Nephron progenitor cell (in vitro differentiated cells): Measurements from ENCODE around the gene FAM171A2.

Experiments used
- DNase-seq: peaks from one replicate; pipeline ENCODE4 v3.0.0; 2021
- H3K27ac Mint-ChIP-seq: 2 replicates; pipeline ENCODE4 v1.8.0; 2021; ENCODE audit warnings: mild to moderate bottlenecking, moderate library complexity, mixed read lengths
- H3K27me3 Mint-ChIP-seq: 2 replicates; pipeline ENCODE4 v1.8.0; 2021; ENCODE audit warnings: mild to moderate bottlenecking, low read depth, mixed read lengths; ENCODE audit not compliant: poor library complexity
- H3K36me3 Mint-ChIP-seq: 2 replicates; pipeline ENCODE4 v1.8.0; 2021; ENCODE audit warnings: low read depth, mixed read lengths
- H3K4me1 Mint-ChIP-seq: 2 replicates; pipeline ENCODE4 v1.8.0; 2021; ENCODE audit warnings: mixed read lengths
- H3K4me3 Mint-ChIP-seq: 2 replicates; pipeline ENCODE4 v1.8.0; 2021; ENCODE audit warnings: mild to moderate bottlenecking, moderate library complexity, mixed read lengths
- H3K9me3 Mint-ChIP-seq: 2 replicates; pipeline ENCODE4 v1.8.0; 2021; ENCODE audit warnings: mild to moderate bottlenecking, moderate library complexity, mixed read lengths
- TF ChIP-seq, protein P1 (sequence below): fragments of 200-600 bp; sonication (generic); IDR thresholded peaks from 2 replicates; pipeline ENCODE4 v1.5.0; 2021; ENCODE audit warnings: antibody characterized with exemption

FAM171A2 gene

DNA sequence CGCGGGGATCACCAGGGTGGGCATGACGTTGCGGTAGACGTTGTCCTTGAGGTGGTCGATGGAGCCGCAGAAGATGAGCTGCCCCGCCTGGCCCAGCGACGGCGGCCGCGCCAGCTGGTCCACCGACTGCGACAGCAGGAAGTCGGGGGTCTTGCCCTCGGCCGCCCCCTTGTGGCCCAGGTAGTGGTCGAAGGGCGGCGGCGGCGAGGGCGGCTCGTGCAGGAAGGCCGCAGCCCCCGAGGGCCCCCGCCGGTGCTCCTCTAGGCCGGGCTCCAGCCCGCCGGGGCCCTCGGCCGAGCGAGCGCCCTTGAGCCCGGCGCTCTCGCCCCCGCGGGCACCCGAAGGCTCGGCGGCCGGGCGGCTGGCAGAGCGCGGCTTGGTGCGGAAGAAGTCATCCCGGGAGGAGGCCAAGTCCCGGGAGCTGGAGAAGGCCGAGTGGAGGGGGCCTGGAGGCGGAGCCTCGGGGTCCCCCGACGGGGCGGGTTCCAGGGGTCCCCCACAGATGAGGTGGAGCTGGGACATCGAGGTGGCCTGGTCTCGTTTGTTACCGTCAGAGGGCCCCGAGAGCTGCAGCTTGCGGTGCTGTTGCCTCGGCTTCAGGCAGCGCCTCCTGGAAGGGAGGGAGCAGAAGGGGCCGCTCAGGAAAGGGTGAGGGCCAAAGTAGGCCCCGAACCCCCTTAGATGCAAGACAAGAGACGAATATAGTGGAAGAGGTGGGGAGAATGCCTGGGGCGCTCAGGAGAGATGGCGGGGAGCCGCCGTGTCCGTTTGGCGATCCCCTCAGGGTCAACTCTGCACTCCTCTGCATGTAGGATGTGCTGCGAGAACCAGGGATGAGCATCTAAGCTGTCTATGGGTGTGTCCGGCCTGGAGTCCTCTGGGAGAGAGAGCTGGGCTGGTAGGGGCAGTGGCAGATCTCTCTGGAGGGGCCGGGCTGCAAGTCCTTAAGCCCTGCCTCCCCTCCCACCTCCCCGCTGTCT is 8.8 kb downstream of the FAM171A2 start:
- Mint-ChIP-seq H3K27ac (no peak overlapping the region), H3K4me3 (peak overlapping the region; percentile 57), H3K9me3 (no peaks in the 10 kb centered on the region), H3K27me3 (peaks cover 4% of the 10 kb centered on the region), H3K4me1 (peaks cover 24% of the 10 kb centered on the region), H3K36me3 (peaks cover 16% of the 10 kb centered on the region)
- TF ChIP-seq, protein P1, sequence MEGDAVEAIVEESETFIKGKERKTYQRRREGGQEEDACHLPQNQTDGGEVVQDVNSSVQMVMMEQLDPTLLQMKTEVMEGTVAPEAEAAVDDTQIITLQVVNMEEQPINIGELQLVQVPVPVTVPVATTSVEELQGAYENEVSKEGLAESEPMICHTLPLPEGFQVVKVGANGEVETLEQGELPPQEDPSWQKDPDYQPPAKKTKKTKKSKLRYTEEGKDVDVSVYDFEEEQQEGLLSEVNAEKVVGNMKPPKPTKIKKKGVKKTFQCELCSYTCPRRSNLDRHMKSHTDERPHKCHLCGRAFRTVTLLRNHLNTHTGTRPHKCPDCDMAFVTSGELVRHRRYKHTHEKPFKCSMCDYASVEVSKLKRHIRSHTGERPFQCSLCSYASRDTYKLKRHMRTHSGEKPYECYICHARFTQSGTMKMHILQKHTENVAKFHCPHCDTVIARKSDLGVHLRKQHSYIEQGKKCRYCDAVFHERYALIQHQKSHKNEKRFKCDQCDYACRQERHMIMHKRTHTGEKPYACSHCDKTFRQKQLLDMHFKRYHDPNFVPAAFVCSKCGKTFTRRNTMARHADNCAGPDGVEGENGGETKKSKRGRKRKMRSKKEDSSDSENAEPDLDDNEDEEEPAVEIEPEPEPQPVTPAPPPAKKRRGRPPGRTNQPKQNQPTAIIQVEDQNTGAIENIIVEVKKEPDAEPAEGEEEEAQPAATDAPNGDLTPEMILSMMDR, result peak; percentile 49
- peak; percentile 93 for DNase-seq

GRCh38 chr17:44353672-44354331 is 9.9 kb downstream of the FAM171A2 start:
- no peak overlapping the region for H3K27ac Mint-ChIP-seq
- peak; percentile 64 for DNase-seq
- no peak overlapping the region for H3K4me3 Mint-ChIP-seq
- peaks cover 12% of the 10 kb centered on the region for H3K36me3 Mint-ChIP-seq
- TF ChIP-seq, protein P1, result no peak
- H3K9me3 Mint-ChIP-seq, result no peaks in the 10 kb centered on the region
- H3K4me1 Mint-ChIP-seq, result peaks cover 15% of the 10 kb centered on the region
- H3K27me3 Mint-ChIP-seq, result peaks cover 7% of the 10 kb centered on the region

DNA sequence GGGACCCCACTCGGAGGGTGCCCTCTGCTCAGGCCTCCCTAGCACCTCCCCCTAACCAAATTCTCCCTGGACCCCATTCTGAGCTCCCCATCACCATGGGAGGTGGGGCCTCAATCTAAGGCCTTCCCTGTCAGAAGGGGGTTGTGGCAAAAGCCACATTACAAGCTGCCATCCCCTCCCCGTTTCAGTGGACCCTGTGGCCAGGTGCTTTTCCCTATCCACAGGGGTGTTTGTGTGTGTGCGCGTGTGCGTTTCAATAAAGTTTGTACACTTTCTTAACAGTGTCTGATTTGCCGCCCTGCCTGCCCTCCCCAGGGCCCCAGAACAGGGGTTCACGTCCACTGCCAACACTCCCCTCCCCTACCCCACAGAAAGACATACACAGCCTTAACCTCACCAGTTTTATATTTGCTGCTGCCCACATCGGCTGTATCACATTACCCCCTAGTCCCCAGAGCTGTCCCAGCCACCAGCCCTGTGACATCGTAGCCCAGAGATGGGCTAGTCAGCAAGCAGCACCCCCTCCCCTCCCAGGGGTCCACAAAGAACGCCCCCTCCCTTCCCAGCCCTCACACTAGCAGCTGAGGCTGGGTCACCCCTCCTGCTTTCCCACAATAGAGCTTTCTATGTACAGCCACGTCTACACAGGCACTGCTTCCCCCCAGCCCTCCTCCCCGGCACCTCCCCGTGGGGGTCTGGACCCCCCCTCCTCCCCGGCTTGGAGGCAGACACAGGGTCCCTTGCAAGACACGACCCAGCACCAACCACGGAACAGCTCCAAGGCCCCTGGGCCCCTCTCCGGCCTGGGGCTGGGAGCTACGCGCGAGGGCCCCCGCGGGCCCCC is 10.6 kb downstream of the FAM171A2 start:
- H3K9me3 Mint-ChIP-seq, result no peaks in the 10 kb centered on the region
- peaks cover 13% of the 10 kb centered on the region for H3K4me1 Mint-ChIP-seq
- H3K4me3 Mint-ChIP-seq, result peak overlapping the region; percentile 67
- no peak overlapping the region for H3K27ac Mint-ChIP-seq
- peaks cover 7% of the 10 kb centered on the region for H3K27me3 Mint-ChIP-seq
- peaks cover 10% of the 10 kb centered on the region for H3K36me3 Mint-ChIP-seq
- TF ChIP-seq, protein P1, result no peak
- no peak for DNase-seq

- H3K4me3 Mint-ChIP-seq, result no peak overlapping the region
- no peak overlapping the region for H3K27ac Mint-ChIP-seq
These were observed 11.5 kb downstream of the FAM171A2 start for GRCh38 chr17:44351961-44352827.

More at GRCh38 chr17:44351961-44352827, 11.5 kb downstream of the FAM171A2 start:
- Mint-ChIP-seq H3K27me3 (peaks cover 7% of the 10 kb centered on the region), H3K9me3 (no peaks in the 10 kb centered on the region), H3K4me1 (peaks cover 13% of the 10 kb centered on the region), H3K36me3 (peaks cover 10% of the 10 kb centered on the region)
- TF ChIP-seq, protein P1, result no peak
- DNase-seq, result no peak
